Measurements from ENCODE around the gene SNORC.

- no peak for TF ChIP-seq CTCF (CRISPR knock-in tag; IDR thresholded peaks at IDR 0.05)
- TF ChIP-seq ZBTB33 (CRISPR knock-in tag; IDR thresholded peaks at IDR 0.05), result no peak
- TF ChIP-seq ISL2 (CRISPR knock-in tag; IDR thresholded peaks at IDR 0.05), result no peak
- no peak for TF ChIP-seq ZBTB40 (IDR thresholded peaks at IDR 0.05)
- no peak for TF ChIP-seq ZBTB40 (CRISPR knock-in tag; IDR thresholded peaks at IDR 0.05)
- TF ChIP-seq FOXJ3 (CRISPR knock-in tag; IDR thresholded peaks at IDR 0.05; ENCODE audit: borderline replicate concordance), result no peak
- no peak for TF ChIP-seq ZNF781 (CRISPR knock-in tag; IDR thresholded peaks at IDR 0.05; ENCODE audit: borderline replicate concordance, not compliant biosample characterization)
- TF ChIP-seq ATF3 (CRISPR knock-in tag; IDR thresholded peaks at IDR 0.05), result no peak
- TF ChIP-seq SETDB1 (CRISPR knock-in tag; IDR thresholded peaks at IDR 0.05; ENCODE audit: borderline replicate concordance), result no peak
- TF ChIP-seq REST (IDR thresholded peaks at IDR 0.05; ENCODE audit: borderline replicate concordance in 1 of 2, low read depth in 1 of 2, low read length in 2 of 2), result no peak
Measured at GRCh38 chr2:232885264-232885961, 15.3 kb downstream of the SNORC start.
